Heart left ventricle (tissue), 16 donors: ENCODE measurements around the gene CRY2. TPM values are rescaled to one million over a fixed set of nuclear protein-coding genes. Genes with fewer than 3 reads are reported as not detected.

Source experiments
- ATAC-seq, 4 donors: fragments of 200-7000 bp; cut with Tn5 transposase; one replicate each; pipeline ENCODE4 v1.9.1; 2020 to 2022; ENCODE audit warnings: moderate library complexity in 4 of 4, mild to moderate bottlenecking in 3 of 4, moderate number of reproducible peaks in 1 of 4
- DNase-seq, 5 donors: peaks; one replicate each; pipeline ENCODE4 v3.0.0-alpha.2; 2020
- H3K27ac ChIP-seq, 12 donors: fragments of 200-600 bp; sonication (generic) in 4 of 12; one replicate each; pipeline versions ENCODE4 v1.5.0 to v1.8.0; 2016 to 2022; ENCODE audit warnings: mild to moderate bottlenecking in 2 of 12
- H3K27me3 ChIP-seq, 9 donors: fragments of 200-600 bp; sonication (generic) in 2 of 9; one replicate each; pipeline versions ENCODE4 v1.5.1 to v1.8.0; 2016 to 2022; ENCODE audit warnings: mild to moderate bottlenecking in 3 of 9
- H3K36me3 ChIP-seq, 9 donors: fragments of 200-600 bp; sonication (generic) in 2 of 9; one replicate each; pipeline versions ENCODE4 v1.5.0 to v1.8.0; 2018 to 2022; ENCODE audit warnings: mild to moderate bottlenecking in 2 of 9
- H3K4me1 ChIP-seq, 12 donors: fragments of 200-600 bp; sonication (generic) in 4 of 12; one replicate each; pipeline versions ENCODE4 v1.5.0 to v1.8.0; 2016 to 2022; ENCODE audit warnings: mild to moderate bottlenecking in 3 of 12
- H3K4me3 ChIP-seq, 12 donors: fragments of 200-600 bp; sonication (generic) in 4 of 12; one replicate each; pipeline versions ENCODE4 v1.5.0 to v1.8.0; 2017 to 2022; ENCODE audit warnings: mild to moderate bottlenecking in 9 of 12, moderate library complexity in 4 of 12
- H3K9me3 ChIP-seq, 12 donors: fragments of 200-600 bp; sonication (generic) in 4 of 12; one replicate each; pipeline versions ENCODE4 v1.5.0 to v1.8.0; 2016 to 2022; ENCODE audit warnings: mild to moderate bottlenecking in 1 of 12
- POLR2A ChIP-seq, 2 donors: fragments of 450-650 bp; IDR thresholded peaks; one replicate each; pipeline ENCODE4 v1.6.1; 2017; ENCODE audit warnings: antibody characterized with exemption in 2 of 2, mild to moderate bottlenecking in 2 of 2, moderate library complexity in 2 of 2
- WGBS, 4 donors: extraction: QIAGEN DNeasy Blood & Tissue Kit in 2 of 4; methylation state at CpG; one replicate each; pipeline versions ENCODE4 v1.1.5 to v1.1.7; 2013 to 2018; 5-methylcytosine and 5-hydroxymethylcytosine counted together
- intact Hi-C, 10 donors: fragments of 100-400 bp; cut with DNase I; formaldehyde crosslinking; loops; one replicate each; pipeline versions ENCODE4 v1.11.1 to v1.14.2; 2022
- polyA plus RNA-seq, 2 donors: library from polyadenylated mRNA; stranded (reverse); fragments of 200-250 nt; gene quantifications; one replicate each; pipeline ENCODE4 v1.2.3, GENCODE V29; 2013
- total RNA-seq, 9 donors: library from RNA; depleted of rRNA in 2 of 9; stranded (reverse); fragments of >200 nt in 2 of 9; fragmentation: NEBNext Ultra II Directional in 3 of 9; extraction: Animal tissue kit (Norgen Biotek cat#: 25700) in 3 of 9; gene quantifications; one replicate each; pipeline versions ENCODE4 v1.1.0 to v1.2.4, GENCODE V29; 2016 to 2023
- TF ChIP-seq, protein P1 (sequence below), 12 donors: fragments of 200-600 bp; sonication (generic) in 4 of 12; IDR thresholded peaks; one replicate each; pipeline versions ENCODE4 v1.5.0 to v1.8.0; 2018 to 2022; ENCODE audit warnings: antibody characterized with exemption in 12 of 12, mild to moderate bottlenecking in 5 of 12
- donor health status: ischemic (EF 13 %, LVEDD 7.1; RV severe dilation, severe dysfunction).
- donor health status: healthy with polysubstance abuse.
- donor health status: DM: no; HTN: yes; CAD: no.
- donor health status: DM: no; HTN: no; CAD: no.
- donor health status: ischemic (EF 25% LVEDD 6.9; RV normal size, moderate dysfunction).
- donor health status: ischemic (EF 25% LVEDD 5.7; RV mildly dilated, moderate dysfunction).
- donor health status: healthy.
- donor health status: DM: yes; HTN: yes; CAD: no.
- donor health status: ischemic (EF 35%, LVEDD 5.7; RV mildly dilated, moderate dysfunction).
- donor health status: nonischemic (EF 11% LVEDD 7.7; RV severe dilation, severe dysfunction).
- donor health status: DM: yes; HTN: yes; CAD: no.
- donor health status: PGD.
- donor health status: ischemic (EF 29% LVEDD 5.4; RV normal size, mild dysfunction).
- donor health status: nonischemic (EF 23%, LVEDD 6.1; RV moderate dilation, normal function).

The CRY2 gene
- total and polyA plus RNA-seq, 11 donors = 23.2 to 132 (median 70.3) TPM

DNA sequence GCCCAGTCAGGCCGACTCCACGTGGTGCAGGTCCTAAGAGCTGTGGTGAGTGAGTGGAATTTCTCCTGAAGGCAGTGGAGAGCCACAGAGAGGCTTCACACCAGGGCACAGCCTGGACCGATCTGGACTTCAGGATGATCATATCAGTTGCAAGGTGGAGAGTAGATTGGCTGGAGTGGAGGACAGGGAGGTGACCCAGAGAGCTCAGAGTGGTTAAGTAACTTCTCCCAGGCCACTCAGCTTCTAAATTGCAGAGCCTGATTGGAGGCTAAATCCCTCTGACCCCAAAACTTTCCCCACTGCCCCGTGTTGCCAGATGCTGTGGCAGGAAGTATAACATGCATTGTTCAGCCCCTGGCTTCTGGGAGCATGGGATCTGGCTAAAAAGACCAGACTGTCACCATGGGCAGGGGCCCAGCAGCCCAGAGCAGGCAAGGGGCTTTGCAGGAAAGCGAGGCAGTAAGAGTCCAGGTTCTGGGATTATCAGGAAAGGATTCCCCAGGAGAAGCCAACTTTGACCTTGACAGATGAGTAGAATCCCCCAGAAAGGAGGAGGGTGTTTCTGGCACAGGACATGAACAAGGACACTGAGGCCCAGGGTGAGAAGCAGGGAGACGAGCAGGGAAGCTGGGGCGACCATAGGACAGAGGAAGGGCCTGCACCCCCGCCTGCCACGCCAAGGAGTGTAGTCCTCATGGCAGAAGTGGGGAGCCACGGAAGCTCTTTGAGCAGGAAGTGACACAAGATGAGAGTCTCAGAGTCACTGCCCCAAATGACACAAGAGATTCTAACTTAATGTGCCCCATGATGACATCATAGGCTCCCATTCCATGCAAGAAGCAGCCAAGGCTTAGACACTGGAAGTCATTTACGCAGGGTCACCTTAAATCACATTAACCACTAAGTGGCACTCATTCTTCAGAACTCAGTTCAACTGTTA lies 37.5 kb upstream of the CRY2 start:
- H3K27me3 ChIP-seq = no peaks in the 10 kb centered on the region
- intact Hi-C loops = loop anchor here in 2 of 10 donors (5.0 kb wide), 2 partner anchors 33 to 38 kb away; partner anchors contain the start of gene CRY2 (in 1 of the 2)
- no peak for ATAC-seq
- WGBS, 4 donors = 72 to 78% (median 77%) methylated on average over 11 of the region's 11 CpGs
- H3K4me1 ChIP-seq = peaks cover 6 to 49% (median 30%) of the 10 kb centered on the region in 12 donors
- H3K4me3 ChIP-seq = no peak overlapping the region
- no peak overlapping the region for H3K27ac ChIP-seq
- H3K9me3 ChIP-seq = no peaks in the 10 kb centered on the region
- no peak for TF ChIP-seq POLR2A (IDR thresholded peaks at IDR 0.05)
- TF ChIP-seq, protein P1, sequence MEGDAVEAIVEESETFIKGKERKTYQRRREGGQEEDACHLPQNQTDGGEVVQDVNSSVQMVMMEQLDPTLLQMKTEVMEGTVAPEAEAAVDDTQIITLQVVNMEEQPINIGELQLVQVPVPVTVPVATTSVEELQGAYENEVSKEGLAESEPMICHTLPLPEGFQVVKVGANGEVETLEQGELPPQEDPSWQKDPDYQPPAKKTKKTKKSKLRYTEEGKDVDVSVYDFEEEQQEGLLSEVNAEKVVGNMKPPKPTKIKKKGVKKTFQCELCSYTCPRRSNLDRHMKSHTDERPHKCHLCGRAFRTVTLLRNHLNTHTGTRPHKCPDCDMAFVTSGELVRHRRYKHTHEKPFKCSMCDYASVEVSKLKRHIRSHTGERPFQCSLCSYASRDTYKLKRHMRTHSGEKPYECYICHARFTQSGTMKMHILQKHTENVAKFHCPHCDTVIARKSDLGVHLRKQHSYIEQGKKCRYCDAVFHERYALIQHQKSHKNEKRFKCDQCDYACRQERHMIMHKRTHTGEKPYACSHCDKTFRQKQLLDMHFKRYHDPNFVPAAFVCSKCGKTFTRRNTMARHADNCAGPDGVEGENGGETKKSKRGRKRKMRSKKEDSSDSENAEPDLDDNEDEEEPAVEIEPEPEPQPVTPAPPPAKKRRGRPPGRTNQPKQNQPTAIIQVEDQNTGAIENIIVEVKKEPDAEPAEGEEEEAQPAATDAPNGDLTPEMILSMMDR (IDR thresholded peaks at IDR 0.05) = no peak
- no peak for DNase-seq
- H3K36me3 ChIP-seq = peaks cover 0 to 40% (median 27%) of the 10 kb centered on the region in 9 donors

DNA sequence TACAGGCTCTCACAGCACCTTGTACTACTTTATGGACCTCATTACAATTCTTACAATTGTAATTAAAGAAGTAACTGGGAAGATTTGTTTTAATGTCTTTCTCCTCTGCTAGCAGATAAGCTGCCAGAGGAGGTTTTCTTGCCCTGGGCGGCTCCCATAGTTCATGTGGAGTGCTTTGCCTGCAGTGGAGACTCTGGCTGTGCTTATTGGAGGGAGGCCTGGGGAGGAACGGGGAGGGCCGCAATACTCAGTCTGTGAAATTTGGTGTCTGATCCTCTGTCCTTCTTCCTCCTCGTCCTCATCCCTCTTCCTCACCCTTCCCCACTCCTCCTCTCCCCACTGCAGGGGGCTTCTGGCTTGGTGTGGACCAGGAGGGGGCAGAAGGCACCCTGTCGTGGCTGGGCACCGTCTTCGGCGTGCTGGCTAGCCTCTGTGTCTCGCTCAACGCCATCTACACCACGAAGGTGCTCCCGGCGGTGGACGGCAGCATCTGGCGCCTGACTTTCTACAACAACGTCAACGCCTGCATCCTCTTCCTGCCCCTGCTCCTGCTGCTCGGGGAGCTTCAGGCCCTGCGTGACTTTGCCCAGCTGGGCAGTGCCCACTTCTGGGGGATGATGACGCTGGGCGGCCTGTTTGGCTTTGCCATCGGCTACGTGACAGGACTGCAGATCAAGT lies 36.7 kb upstream of the CRY2 start:
- Histone ChIP-seq H3K36me3 (peaks cover 0 to 40% (median 27%) of the 10 kb centered on the region in 9 donors), H3K27ac (no peak overlapping the region)
- WGBS, 4 donors = 91 to 94% (median 92%) methylated on average over 22 to 23 of the region's 23 CpGs

DNA sequence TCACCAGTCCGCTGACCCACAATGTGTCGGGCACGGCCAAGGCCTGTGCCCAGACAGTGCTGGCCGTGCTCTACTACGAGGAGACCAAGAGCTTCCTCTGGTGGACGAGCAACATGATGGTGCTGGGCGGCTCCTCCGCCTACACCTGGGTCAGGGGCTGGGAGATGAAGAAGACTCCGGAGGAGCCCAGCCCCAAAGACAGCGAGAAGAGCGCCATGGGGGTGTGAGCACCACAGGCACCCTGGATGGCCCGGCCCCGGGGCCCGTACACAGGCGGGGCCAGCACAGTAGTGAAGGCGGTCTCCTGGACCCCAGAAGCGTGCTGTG lies 36.2 kb upstream of the CRY2 start:
- no peak overlapping the region for H3K4me3 ChIP-seq
- no peak overlapping the region for H3K27ac ChIP-seq
- peaks cover 0 to 39% (median 27%) of the 10 kb centered on the region in 9 donors for H3K36me3 ChIP-seq
- 92 to 96% (median 93%) methylated on average over 17 of the region's 17 CpGs for WGBS, 4 donors
- H3K4me1 ChIP-seq = peaks cover under 1 to 41% (median 24%) of the 10 kb centered on the region in 12 donors
- H3K9me3 ChIP-seq = no peaks in the 10 kb centered on the region
- DNase-seq = no peak
- intact Hi-C loops = no loop called here
- no peak for ATAC-seq
- no peaks in the 10 kb centered on the region for H3K27me3 ChIP-seq
- TF ChIP-seq, protein P1 (IDR thresholded peaks at IDR 0.05) = no peak
- no peak for TF ChIP-seq POLR2A (IDR thresholded peaks at IDR 0.05)

More for the DNA sequence above, 36.7 kb upstream of the CRY2 start:
- no peaks in the 10 kb centered on the region for H3K27me3 ChIP-seq
- peaks cover 6 to 46% (median 29%) of the 10 kb centered on the region in 12 donors for H3K4me1 ChIP-seq
- intact Hi-C loops = no loop called here
- no peaks in the 10 kb centered on the region for H3K9me3 ChIP-seq
- TF ChIP-seq POLR2A (IDR thresholded peaks at IDR 0.05) = no peak
- TF ChIP-seq, protein P1 (IDR thresholded peaks at IDR 0.05) = no peak
- no peak for DNase-seq
- no peak overlapping the region for H3K4me3 ChIP-seq
- no peak for ATAC-seq
